Measurements from ENCODE around the gene IGFBPL1.

DNA sequence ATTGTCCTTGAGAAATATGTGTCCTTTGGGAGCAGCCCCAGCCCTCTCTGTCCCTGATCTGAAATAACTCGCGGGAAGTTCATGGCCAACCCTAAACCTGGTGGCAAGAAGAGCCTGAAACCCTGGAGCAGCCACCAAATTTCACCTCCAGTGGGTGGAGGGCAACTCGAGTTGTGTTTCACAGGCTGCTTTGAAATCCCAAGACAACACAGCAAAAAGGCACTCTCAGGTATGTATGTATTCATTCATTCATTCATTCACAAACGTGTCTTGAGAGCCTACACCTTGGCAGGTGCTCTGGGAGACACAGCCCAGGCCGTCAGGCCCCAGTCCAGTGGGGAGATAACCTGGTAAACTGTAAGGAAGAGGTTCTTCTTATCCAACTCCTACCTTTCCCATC lies 67.4 kb downstream of the IGFBPL1 start:
- TF ChIP-seq POLR2AphosphoS5 (IDR thresholded peaks at IDR 0.05; ENCODE audit: borderline replicate concordance, low read depth, low read length), result no peak
- TF ChIP-seq EZH2 (IDR thresholded peaks at IDR 0.05), result no peak
- TF ChIP-seq FOXP2 (optimal IDR thresholded peaks at IDR 0.05; ENCODE audit: control extremely low read depth, extremely low read length, insufficient read depth), result no peak
